IPS-18c (cell line): ENCODE measurements around the gene EEF2KMT.
"Not testable (repeated sequence)": the region's sequence is repeated elsewhere in the genome, so short reads cannot be mapped to it uniquely, and the experiment has no call there.

Experiments used
- H3K4me3 ChIP-seq: 2 replicates; pipeline ENCODE4 v1.7.0; 2013; ENCODE audit warnings: low read depth, mild to moderate bottlenecking, low read length, moderate library complexity; ENCODE audit not compliant: insufficient read depth
- H3K9me3 ChIP-seq: one replicate; pipeline ENCODE4 v1.6.1; 2013; ENCODE audit warnings: mild to moderate bottlenecking, low read length, moderate library complexity; ENCODE audit not compliant: control insufficient read depth, insufficient read depth

The EEF2KMT gene

DNA sequence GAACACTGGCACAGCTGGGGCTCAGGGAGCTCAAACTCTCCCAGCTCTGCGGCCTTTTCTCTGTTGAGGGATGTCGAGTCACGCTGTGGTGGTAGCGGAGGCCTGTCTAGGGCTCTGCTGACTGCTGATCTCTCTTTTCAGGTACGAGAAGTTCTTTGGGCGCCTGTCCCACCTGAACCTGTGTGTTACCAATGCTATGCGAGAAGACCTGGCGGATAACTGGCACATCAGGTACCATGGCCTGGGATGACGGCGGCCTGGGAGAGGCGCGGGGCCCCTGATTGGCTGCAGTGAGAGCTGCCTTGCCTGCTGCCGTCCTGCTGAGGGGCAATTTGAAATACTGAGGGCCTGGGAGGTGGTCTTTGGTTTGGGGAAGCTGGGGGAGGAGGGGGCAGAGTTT lies 20.3 kb downstream of the EEF2KMT start:
- H3K9me3 ChIP-seq, result no peaks in the 10 kb centered on the region
- H3K4me3 ChIP-seq, result no peak overlapping the region

DNA sequence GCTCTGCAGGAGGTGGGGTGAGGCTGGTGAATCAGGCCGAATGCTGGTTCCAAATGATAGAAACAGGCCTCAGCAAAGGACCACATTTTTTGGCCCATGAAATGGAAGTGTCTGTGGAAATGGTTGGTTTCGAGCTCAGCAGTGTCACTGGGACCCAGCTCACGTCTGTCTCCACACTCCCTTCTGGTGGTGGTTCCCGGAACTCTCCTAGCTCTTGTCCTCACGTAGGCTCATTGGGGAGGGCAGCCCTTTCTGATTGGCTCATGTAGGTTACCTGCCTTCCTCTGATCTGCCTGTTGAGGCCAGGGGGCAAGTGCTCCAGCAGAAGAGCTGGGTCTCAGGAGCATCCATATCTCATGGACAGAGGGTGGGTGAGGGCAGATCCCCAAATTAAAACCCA lies 22.0 kb downstream of the EEF2KMT start:
- H3K4me3 ChIP-seq, result no peak overlapping the region
- no peaks in the 10 kb centered on the region for H3K9me3 ChIP-seq

DNA sequence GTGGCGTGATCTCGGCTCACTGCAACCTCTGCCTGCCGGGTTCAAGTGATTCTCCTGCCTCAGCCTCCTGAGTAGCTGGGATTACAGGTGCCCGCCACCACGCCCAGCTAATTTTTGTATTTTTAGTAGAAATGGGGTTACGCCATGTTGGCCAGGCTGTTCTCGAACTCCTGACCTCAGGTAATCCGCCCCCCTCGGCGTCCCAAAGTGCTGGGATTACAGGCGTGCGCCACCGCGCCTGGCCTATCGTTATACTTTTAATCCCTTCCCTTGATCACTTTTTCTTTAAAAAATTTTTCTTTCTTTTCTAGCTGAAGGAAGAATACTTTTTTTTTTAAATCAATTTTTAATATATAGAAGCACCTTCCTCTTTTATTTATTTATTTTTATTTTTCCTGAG lies 23.8 kb downstream of the EEF2KMT start:
- H3K4me3 ChIP-seq, result not testable (repeated sequence)

DNA sequence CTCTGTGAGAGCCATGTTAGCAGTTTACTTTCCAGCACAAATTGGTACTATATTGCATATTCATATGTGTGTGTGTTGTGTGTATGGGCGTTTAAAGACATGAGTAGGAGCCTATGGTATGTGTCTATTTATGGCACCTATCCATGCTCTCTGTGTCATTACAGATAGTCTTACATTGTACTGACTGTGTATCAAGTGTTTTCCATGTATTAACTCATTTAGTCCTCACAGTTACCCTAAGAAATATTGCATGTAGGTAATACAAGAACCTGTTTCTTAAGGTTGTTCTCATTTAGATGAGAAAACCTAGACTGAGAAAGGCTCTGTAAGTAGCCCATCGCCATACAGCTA lies 24.3 kb downstream of the EEF2KMT start:
- Histone ChIP-seq H3K9me3 (no peaks in the 10 kb centered on the region), H3K4me3 (no peak overlapping the region)

More for the DNA sequence above, 23.8 kb downstream of the EEF2KMT start:
- H3K9me3 ChIP-seq, result not testable (repeated sequence)

DNA sequence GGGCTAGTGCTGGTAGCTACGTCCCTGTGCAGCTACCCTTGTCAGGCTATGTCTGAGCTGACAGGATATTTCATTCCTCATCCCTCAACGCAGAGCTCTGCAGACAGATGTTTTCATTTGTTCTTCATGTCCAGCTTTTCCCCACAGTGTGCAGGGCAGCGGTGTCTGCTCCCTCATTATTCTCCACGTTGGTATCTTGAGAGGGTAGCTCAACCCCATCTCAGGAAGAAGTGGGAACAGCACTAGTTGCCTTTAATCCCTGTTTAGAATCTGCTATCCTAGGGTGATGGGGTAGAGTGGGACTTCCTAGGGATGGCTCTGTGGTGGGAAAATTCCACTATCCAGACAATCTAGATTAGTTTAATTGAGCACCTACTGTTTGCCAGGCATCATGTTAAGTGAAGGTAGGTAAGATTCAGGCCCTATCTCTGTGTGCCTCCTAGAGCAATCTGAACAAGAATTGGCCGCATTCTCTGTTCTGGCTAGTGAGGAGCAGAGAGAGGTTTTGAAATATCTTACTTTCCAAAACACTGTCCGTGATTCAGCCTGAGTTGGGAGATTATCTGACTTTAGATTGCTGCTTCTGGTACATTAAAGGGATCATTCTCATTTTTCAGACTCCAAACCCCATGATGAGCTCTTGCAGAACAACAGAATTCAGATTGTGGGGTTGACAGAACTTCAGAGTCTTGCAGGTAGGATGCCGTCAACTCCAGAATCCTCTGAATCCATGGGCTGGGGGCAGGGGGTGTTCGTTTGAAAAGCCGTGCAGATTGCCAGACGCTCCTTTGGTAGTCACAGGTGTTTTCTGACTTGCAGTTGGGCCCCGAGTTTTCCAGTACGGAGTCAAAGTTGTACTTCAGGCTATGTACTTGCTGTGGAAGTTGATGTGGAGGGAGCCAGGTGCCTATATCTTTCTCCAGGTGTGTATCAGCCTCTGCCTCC lies 25.0 kb downstream of the EEF2KMT start:
- Histone ChIP-seq H3K9me3 (no peaks in the 10 kb centered on the region), H3K4me3 (peak overlapping the region; percentile 95)

DNA sequence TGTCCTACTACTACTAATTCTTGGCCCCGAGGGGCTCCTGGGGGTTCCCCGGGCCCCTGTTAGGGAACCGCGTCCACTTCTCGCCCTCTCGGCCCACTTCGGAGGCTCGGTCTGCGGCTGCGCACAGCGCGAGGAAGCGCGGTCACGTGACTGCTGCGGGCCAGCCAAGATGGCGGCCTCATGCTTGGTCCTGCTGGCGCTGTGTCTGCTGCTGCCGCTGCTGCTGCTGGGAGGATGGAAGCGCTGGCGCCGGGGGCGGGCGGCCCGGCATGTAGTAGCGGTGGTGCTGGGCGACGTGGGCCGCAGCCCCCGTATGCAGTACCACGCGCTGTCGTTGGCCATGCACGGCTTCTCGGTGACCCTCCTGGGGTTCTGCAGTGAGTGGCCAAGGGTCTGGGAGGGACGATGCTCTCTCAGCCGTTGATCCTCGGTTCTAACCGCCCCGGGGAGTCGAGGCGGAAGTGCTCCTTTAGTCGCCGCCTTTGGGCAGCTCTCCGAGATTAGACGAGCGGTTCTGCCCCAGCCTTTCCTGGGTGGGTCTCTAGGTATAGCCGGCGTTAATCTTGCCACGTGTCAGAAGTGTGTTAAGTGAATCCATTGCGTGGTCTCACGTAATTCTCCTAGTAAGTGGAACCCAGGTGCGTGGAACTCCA lies 25.8 kb downstream of the EEF2KMT start, which contains the start of gene ALG1:
Gene ALG1 (plus strand): TSS at position 163 of the 653 bp plus-strand sequence. CDS start 7 bp downstream, at position 170.
- H3K9me3 ChIP-seq, result no peaks in the 10 kb centered on the region
- H3K4me3 ChIP-seq, result peak within 1 kb of the TSS; percentile 95

DNA sequence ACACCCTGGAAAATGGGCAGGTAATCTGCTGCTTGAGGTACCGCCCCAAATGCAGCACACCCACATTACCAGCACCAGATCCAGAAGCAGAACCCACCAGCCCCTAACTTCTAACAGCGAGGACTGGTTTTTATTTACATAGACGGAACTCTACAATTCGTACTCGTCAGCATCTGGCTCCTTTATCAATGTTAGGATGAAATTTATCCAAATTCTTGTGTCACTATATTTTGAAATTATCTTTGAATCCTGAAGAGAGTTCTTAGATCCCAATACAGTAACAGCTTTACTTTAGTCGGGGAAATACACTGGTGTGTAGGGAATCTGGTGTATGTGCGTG lies 26.3 kb downstream of the EEF2KMT start:
- Histone ChIP-seq H3K4me3 (no peak overlapping the region), H3K9me3 (no peaks in the 10 kb centered on the region)

DNA sequence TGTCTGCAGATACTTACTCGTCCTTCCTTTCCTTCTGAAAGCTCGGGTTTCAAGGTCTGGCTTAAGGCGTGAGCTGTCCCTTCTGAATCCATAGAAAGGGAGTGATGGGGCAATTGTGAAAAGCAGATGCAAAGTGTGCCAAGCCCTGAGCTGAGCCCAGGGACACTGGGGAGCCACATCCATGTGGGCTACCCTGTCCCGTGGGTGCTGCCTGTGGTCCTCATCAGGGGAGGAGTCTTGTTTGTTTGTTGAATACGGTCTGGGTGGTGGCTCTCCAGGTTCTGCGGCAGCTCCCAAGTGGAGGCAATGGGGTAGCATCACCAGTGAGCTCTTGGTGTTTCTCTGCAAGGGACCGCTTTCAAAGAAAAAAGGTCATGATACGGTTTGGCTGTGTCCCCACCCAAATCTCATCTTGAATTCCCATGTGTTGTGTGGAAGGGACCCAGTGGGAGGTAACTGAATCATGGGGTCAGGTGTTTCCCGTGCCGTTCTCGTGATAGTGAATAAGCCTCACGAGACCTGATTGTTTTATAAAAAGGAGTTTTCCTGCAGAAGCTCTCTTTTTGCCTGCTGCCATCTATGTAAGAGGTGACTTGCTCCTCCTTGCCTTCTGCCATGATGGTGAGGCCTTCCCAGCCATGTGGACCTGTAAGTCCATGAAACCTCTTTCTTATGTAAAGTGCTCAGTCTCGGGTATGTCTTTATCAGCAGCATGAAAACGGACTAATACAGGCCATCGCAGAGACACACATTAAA lies 27.0 kb downstream of the EEF2KMT start:
- Histone ChIP-seq H3K9me3 (no peaks in the 10 kb centered on the region), H3K4me3 (no peak overlapping the region)

DNA sequence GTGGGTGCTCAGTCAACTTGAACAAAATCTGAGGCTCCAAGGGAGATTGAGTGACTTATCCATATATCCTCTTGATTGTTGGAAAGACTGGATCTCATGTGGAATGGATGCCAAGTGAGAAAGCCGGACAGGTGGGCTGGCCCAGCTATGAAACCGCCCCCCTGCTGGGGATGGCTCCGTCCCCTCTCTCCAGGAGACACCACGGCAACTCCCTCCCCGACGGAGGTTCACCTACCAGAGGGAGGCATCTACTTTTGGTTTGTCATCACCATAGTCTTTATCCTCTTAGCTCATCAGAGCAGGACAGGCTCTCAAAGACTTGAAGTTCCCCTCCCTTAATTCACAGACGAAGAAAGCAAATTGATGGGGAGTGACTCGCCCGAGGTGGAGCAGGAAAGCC lies 27.7 kb downstream of the EEF2KMT start:
- Histone ChIP-seq H3K9me3 (no peaks in the 10 kb centered on the region), H3K4me3 (no peak overlapping the region)

DNA sequence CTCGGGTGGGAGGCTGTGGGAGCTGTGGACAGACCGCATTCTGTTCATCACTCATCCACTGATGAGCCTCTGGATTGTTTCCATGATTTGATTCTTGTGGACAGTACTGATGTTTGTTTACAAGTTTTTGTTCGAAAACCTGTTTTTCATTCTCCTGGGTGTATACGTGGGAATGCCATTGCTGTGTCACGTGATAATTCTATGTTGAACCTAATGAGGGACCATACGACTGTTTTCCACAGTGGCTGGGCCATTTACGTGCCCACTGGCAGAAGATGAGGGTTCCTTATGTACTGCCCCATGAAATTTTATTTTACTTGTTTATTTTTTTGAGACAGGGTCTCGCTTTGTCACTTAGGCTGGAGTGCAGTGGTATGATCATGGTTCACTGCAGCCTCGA lies 28.5 kb downstream of the EEF2KMT start:
- H3K4me3 ChIP-seq, result no peak overlapping the region
- no peaks in the 10 kb centered on the region for H3K9me3 ChIP-seq

DNA sequence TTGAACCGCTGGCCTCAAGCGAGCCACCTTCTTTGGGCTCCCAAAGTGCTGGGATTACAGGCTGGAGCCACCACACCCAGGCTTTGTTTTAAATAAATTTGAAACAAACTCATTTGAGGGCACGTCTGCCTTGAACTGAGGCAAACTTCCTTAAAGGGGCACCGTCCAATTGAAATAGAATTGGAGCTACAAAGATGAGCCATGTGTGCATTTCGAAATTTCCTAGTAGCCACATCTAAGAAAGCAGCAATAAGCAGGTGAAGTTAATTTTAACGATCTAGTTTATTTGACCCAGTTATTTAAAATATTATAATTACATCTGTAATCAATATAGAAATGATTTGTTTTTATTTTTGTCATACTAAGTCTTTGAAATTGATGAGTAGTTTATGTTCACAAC lies 31.1 kb downstream of the EEF2KMT start:
- H3K9me3 ChIP-seq, result no peaks in the 10 kb centered on the region

DNA sequence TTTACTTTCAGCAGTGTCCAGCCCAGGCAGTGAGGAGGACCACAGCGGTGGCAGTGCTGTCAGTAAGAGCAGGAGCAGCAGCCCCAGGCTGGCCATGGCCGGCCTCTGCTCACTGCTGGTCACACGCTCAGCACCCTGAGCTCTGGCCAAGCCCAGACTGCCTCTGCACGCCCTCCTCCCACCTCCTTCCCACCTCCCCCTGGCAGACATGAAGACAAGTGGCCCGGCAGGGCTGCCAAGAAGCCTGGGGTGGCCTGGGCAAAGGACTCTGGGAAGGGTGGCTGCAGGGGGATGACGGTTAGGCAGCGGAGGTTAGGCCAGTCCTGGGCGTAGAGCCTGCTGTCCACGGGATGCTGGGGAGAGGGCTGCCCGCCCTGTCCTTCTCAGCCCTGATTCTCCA lies 31.8 kb downstream of the EEF2KMT start, which contains the start of gene C16orf89:
Gene C16orf89 (minus strand): TSS at position 144 of the 400 bp plus-strand sequence. CDS start 48 bp downstream, at position 96.
- Histone ChIP-seq H3K4me3 (no peak within 1 kb of the TSS), H3K9me3 (no peaks in the 10 kb centered on the region)

More for the DNA sequence above, 31.1 kb downstream of the EEF2KMT start:
- H3K4me3 ChIP-seq, result no peak overlapping the region

DNA sequence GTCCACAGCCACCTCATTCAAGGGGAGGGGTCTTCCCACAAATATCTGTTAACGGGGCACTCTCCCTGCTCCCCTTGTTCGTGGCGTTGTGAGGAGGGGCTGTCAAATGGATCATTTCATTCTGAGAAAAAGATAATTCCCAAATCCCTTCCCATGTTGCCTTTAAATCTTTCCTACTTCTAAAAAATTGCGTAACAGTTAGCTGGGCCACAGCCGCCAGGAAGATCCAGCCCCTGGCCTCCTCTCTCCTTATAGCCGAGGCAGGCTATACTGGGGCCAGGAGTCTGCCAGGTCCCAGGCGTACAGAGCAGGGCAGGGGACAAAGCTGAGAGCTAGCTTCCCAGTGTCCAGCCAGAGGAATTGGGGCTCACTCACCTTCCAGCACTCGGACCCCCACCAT lies 32.3 kb downstream of the EEF2KMT start:
- H3K4me3 ChIP-seq, result no peak overlapping the region
- no peaks in the 10 kb centered on the region for H3K9me3 ChIP-seq

DNA sequence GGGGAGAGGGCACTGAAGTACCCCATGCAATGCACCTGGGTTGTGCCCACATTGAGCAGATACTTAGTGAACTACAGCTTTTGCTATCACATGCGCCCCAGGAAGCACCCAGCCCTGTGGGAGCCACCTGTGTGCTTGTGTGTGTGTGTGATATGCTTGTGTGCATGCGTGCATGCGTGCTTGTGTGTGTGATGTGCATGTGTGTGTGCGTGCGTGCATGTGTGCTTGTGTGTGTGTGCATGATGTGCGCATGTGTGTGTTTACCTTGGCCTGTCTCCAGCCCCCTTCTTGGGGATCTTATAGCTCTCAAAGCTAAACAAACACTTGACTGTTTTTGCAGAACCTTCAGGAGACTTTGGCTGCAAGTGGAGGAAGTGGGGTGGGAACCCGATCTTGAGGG lies 32.7 kb downstream of the EEF2KMT start:
- Histone ChIP-seq H3K4me3 (no peak overlapping the region), H3K9me3 (no peaks in the 10 kb centered on the region)

DNA sequence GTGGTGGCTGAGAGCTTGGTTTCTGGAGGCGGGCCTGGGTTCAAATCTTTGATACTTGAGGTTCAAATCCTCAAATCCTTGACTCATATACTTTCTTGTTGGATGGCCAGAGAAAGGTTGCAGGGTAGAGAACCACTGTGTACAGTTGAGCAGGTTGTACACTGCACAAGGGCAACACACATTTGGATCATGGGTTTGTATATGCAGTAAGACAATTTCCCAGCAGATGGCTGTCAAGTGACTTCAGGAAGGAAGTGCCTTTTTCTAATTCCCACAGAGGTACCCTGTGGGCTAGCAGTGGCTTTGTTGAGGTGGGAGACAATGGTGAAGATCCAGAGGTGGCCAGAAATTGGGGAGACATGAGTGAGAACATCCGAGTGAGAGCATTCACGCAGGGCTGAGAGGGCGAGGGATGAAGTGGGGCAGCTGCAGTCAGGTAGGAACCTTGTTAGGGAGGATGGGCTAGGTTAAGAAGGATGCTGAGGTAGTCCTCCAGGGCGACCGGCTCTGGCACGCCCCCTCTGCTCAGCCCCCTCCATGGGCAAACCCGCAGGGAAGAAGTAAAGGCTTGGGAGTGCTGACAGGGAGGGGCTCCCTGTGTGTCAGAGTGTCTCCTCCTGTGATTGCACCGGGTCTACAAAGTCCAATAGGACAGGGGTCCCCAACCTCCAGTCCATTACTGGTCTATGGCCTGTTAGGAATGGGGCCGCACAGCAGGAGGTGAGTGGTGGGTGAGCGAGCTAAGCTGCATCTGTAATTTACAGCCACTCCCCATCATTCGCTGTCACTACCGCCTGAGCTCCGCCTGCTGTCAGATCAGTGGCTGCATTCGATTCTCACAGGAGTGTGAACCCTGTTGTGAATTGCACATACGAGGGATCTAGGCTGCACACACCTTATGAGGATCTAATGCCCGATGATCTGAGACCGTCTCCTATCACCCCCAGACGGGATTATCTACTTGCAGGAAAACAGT lies 34.5 kb downstream of the EEF2KMT start:
- Histone ChIP-seq H3K4me3 (no peak overlapping the region), H3K9me3 (no peaks in the 10 kb centered on the region)

DNA sequence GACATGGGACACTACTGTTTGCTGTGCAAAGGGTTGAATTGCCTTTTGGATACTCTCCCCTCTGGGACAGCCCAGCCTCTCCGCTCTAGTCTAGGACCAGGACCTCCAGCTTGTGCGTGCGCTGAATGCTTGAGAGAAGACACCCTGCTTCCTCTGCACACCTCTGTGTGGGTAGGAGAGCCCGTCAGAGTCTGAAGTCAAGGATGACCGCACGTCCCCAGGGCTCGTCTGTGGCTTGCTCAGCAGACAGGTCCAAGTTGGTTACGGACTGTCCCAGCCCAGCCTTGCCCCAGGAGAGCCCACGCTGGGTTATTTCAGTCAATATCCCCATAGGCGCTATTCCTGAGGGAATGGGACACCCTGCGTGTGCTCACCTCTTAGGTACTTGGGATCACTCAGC lies 35.5 kb downstream of the EEF2KMT start:
- no peaks in the 10 kb centered on the region for H3K9me3 ChIP-seq
- no peak overlapping the region for H3K4me3 ChIP-seq
